ENCODE data around the gene TMEM214.
A peak's percentile ranks its signal among the peaks of the same experiment; 100 is the strongest.

TMEM214 gene

GRCh38 chr2:27069961-27070618, 37.3 kb downstream of the TMEM214 start:
- no peak for DNase-seq
- H2BK120ac ChIP-seq (ENCODE audit: low read depth, low read length), result no peak overlapping the region
- H3K79me1 ChIP-seq (ENCODE audit: low read length), result peaks cover 24% of the 10 kb centered on the region
- peaks cover 2% of the 10 kb centered on the region for H3K4me1 ChIP-seq (ENCODE audit: control insufficient read depth, low read depth, low read length)
- no peak overlapping the region for H3K23ac ChIP-seq (ENCODE audit: low read length)
- no peak overlapping the region for H3K4ac ChIP-seq (ENCODE audit: low read depth, low read length)
- no peaks in the 10 kb centered on the region for H3K27me3 ChIP-seq (ENCODE audit: insufficient read depth, low read length, poor library complexity)
- peaks cover 17% of the 10 kb centered on the region for H3K79me2 ChIP-seq (ENCODE audit: control insufficient read depth, insufficient read depth, low read length)
- no peak overlapping the region for H3K18ac ChIP-seq (ENCODE audit: low read length)
- peak overlapping the region; percentile 97 for H3K4me2 ChIP-seq (ENCODE audit: low read length)
- H3K36me3 ChIP-seq (ENCODE audit: control insufficient read depth, insufficient read depth, low read length), result peaks cover 4% of the 10 kb centered on the region
- no peak overlapping the region for H4K5ac ChIP-seq (ENCODE audit: low read length)
- WGBS (ENCODE audit: extremely low coverage, insufficient coverage, low lambda C conversion rate), result no CpG with 5 or more reads among the region's 8 CpGs
- no peak overlapping the region for H3K27ac ChIP-seq (ENCODE audit: low read depth, low read length)
- H3K56ac ChIP-seq (ENCODE audit: low read length), result peak overlapping the region; percentile 95
- no peak overlapping the region for H2BK15ac ChIP-seq (replicated peaks; ENCODE audit: low read depth)
- H3K9ac ChIP-seq (ENCODE audit: low read length), result peak overlapping the region; percentile 88
- no peak overlapping the region for H2AK5ac ChIP-seq (ENCODE audit: low read length)
- H4K8ac ChIP-seq (ENCODE audit: low read depth, low read length), result no peak overlapping the region
- no peak overlapping the region for H3K4me3 ChIP-seq (ENCODE audit: low read length)
- H2BK5ac ChIP-seq (ENCODE audit: low read length), result no peak overlapping the region

GRCh38 chr2:27070653-27071276, 38.0 kb downstream of the TMEM214 start:
- Histone ChIP-seq H2BK120ac (ENCODE audit: low read depth, low read length) (no peak overlapping the region), H3K9ac (ENCODE audit: low read length) (peak overlapping the region; percentile 88), H3K4me1 (ENCODE audit: control insufficient read depth, low read depth, low read length) (peaks cover 2% of the 10 kb centered on the region), H3K4me2 (ENCODE audit: low read length) (peak overlapping the region; percentile 97), H3K36me3 (ENCODE audit: control insufficient read depth, insufficient read depth, low read length) (peaks cover 4% of the 10 kb centered on the region), H3K23ac (ENCODE audit: low read length) (peak overlapping the region; percentile 90), H4K5ac (ENCODE audit: low read length) (no peak overlapping the region), H2BK15ac (replicated peaks; ENCODE audit: low read depth) (no peak overlapping the region), H3K27ac (ENCODE audit: low read depth, low read length) (no peak overlapping the region), H2BK5ac (ENCODE audit: low read length) (peak overlapping the region; percentile 17), H3K18ac (ENCODE audit: low read length) (peak overlapping the region; percentile 77), H4K8ac (ENCODE audit: low read depth, low read length) (no peak overlapping the region), H2AK5ac (ENCODE audit: low read length) (peak overlapping the region; percentile 64), H3K27me3 (ENCODE audit: insufficient read depth, low read length, poor library complexity) (no peaks in the 10 kb centered on the region), H3K79me1 (ENCODE audit: low read length) (peaks cover 24% of the 10 kb centered on the region), H3K79me2 (ENCODE audit: control insufficient read depth, insufficient read depth, low read length) (peaks cover 17% of the 10 kb centered on the region), H3K4ac (ENCODE audit: low read depth, low read length) (peak overlapping the region; percentile 86), H3K56ac (ENCODE audit: low read length) (peak overlapping the region; percentile 95), H3K4me3 (ENCODE audit: low read length) (peak overlapping the region; percentile 96)
- DNase-seq, result no peak
- no CpG with 5 or more reads among the region's 11 CpGs for WGBS (ENCODE audit: extremely low coverage, insufficient coverage, low lambda C conversion rate)

GRCh38 chr2:27071277-27071989, 38.7 kb downstream of the TMEM214 start, which contains the start of gene OST4:
Gene OST4, minus strand, starts transcription at chr2:27071654.
- Histone ChIP-seq H3K27me3 (ENCODE audit: insufficient read depth, low read length, poor library complexity) (no peaks in the 10 kb centered on the region), H3K79me1 (ENCODE audit: low read length) (peaks cover 24% of the 10 kb centered on the region), H3K56ac (ENCODE audit: low read length) (peak within 1 kb of the TSS; percentile 98), H3K27ac (ENCODE audit: low read depth, low read length) (peak within 1 kb of the TSS; percentile 92), H3K4me2 (ENCODE audit: low read length) (peak within 1 kb of the TSS; percentile 97), H3K4me3 (ENCODE audit: low read length) (peak within 1 kb of the TSS; percentile 96), H3K18ac (ENCODE audit: low read length) (peak within 1 kb of the TSS; percentile 77), H3K4me1 (ENCODE audit: control insufficient read depth, low read depth, low read length) (peaks cover 2% of the 10 kb centered on the region), H3K9ac (ENCODE audit: low read length) (peak within 1 kb of the TSS; percentile 88), H3K4ac (ENCODE audit: low read depth, low read length) (peak within 1 kb of the TSS; percentile 86), H2BK5ac (ENCODE audit: low read length) (peak within 1 kb of the TSS; percentile 87), H2BK15ac (replicated peaks; ENCODE audit: low read depth) (no peak within 1 kb of the TSS), H3K23ac (ENCODE audit: low read length) (peak within 1 kb of the TSS; percentile 100), H3K79me2 (ENCODE audit: control insufficient read depth, insufficient read depth, low read length) (peaks cover 17% of the 10 kb centered on the region), H2AK5ac (ENCODE audit: low read length) (peak within 1 kb of the TSS; percentile 64), H4K5ac (ENCODE audit: low read length) (no peak within 1 kb of the TSS), H3K36me3 (ENCODE audit: control insufficient read depth, insufficient read depth, low read length) (peaks cover 4% of the 10 kb centered on the region), H2BK120ac (ENCODE audit: low read depth, low read length) (peak within 1 kb of the TSS; percentile 3), H4K8ac (ENCODE audit: low read depth, low read length) (peak within 1 kb of the TSS; percentile 78)
- peak; percentile 95 for DNase-seq
- WGBS (ENCODE audit: extremely low coverage, insufficient coverage, low lambda C conversion rate), result no CpG with 5 or more reads among the region's 86 CpGs

- Histone ChIP-seq H3K79me1 (ENCODE audit: low read length) (peaks cover 24% of the 10 kb centered on the region), H3K9ac (ENCODE audit: low read length) (peak overlapping the region; percentile 88), H4K5ac (ENCODE audit: low read length) (no peak overlapping the region), H2BK15ac (replicated peaks; ENCODE audit: low read depth) (no peak overlapping the region), H3K56ac (ENCODE audit: low read length) (peak overlapping the region; percentile 98), H3K4me3 (ENCODE audit: low read length) (peak overlapping the region; percentile 71), H3K36me3 (ENCODE audit: control insufficient read depth, insufficient read depth, low read length) (peaks cover 4% of the 10 kb centered on the region), H2BK120ac (ENCODE audit: low read depth, low read length) (peak overlapping the region; percentile 3), H3K4ac (ENCODE audit: low read depth, low read length) (peak overlapping the region; percentile 56), H3K27me3 (ENCODE audit: insufficient read depth, low read length, poor library complexity) (no peaks in the 10 kb centered on the region), H3K18ac (ENCODE audit: low read length) (peak overlapping the region; percentile 41), H3K4me2 (ENCODE audit: low read length) (peak overlapping the region; percentile 92), H3K27ac (ENCODE audit: low read depth, low read length) (peak overlapping the region; percentile 92), H3K23ac (ENCODE audit: low read length) (peak overlapping the region; percentile 100), H3K79me2 (ENCODE audit: control insufficient read depth, insufficient read depth, low read length) (peaks cover 17% of the 10 kb centered on the region), H2BK5ac (ENCODE audit: low read length) (peak overlapping the region; percentile 87), H2AK5ac (ENCODE audit: low read length) (no peak overlapping the region), H4K8ac (ENCODE audit: low read depth, low read length) (peak overlapping the region; percentile 78), H3K4me1 (ENCODE audit: control insufficient read depth, low read depth, low read length) (peaks cover 2% of the 10 kb centered on the region)
- DNase-seq, result peak; percentile 74
- WGBS (ENCODE audit: extremely low coverage, insufficient coverage, low lambda C conversion rate), result no CpG with 5 or more reads among the region's 34 CpGs
Measured at GRCh38 chr2:27071990-27072830, 39.4 kb downstream of the TMEM214 start.

- Histone ChIP-seq H3K36me3 (ENCODE audit: control insufficient read depth, insufficient read depth, low read length) (peaks cover 4% of the 10 kb centered on the region), H3K79me2 (ENCODE audit: control insufficient read depth, insufficient read depth, low read length) (peaks cover 17% of the 10 kb centered on the region), H2AK5ac (ENCODE audit: low read length) (no peak overlapping the region), H3K27me3 (ENCODE audit: insufficient read depth, low read length, poor library complexity) (no peaks in the 10 kb centered on the region), H3K4me2 (ENCODE audit: low read length) (no peak overlapping the region), H2BK15ac (replicated peaks; ENCODE audit: low read depth) (no peak overlapping the region), H2BK5ac (ENCODE audit: low read length) (no peak overlapping the region), H3K9ac (ENCODE audit: low read length) (peak overlapping the region; percentile 88), H4K5ac (ENCODE audit: low read length) (no peak overlapping the region), H3K4ac (ENCODE audit: low read depth, low read length) (no peak overlapping the region), H3K23ac (ENCODE audit: low read length) (no peak overlapping the region), H3K4me1 (ENCODE audit: control insufficient read depth, low read depth, low read length) (peaks cover 2% of the 10 kb centered on the region), H4K8ac (ENCODE audit: low read depth, low read length) (no peak overlapping the region), H3K56ac (ENCODE audit: low read length) (peak overlapping the region; percentile 98), H3K79me1 (ENCODE audit: low read length) (peaks cover 24% of the 10 kb centered on the region), H3K4me3 (ENCODE audit: low read length) (no peak overlapping the region), H2BK120ac (ENCODE audit: low read depth, low read length) (no peak overlapping the region), H3K27ac (ENCODE audit: low read depth, low read length) (peak overlapping the region; percentile 92), H3K18ac (ENCODE audit: low read length) (peak overlapping the region; percentile 41)
- no CpG with 5 or more reads among the region's 5 CpGs for WGBS (ENCODE audit: extremely low coverage, insufficient coverage, low lambda C conversion rate)
- DNase-seq, result no peak
Measured at GRCh38 chr2:27072920-27073319, 40.2 kb downstream of the TMEM214 start.
